Measurements from ENCODE around the gene SPTLC1. TPM values are rescaled to one million over a fixed set of nuclear protein-coding genes. Genes with fewer than 3 reads are reported as not detected.

Gene SPTLC1
- total RNA-seq, 4 donors from 2014 or later, result 124 to 132 (median 127) TPM

DNA sequence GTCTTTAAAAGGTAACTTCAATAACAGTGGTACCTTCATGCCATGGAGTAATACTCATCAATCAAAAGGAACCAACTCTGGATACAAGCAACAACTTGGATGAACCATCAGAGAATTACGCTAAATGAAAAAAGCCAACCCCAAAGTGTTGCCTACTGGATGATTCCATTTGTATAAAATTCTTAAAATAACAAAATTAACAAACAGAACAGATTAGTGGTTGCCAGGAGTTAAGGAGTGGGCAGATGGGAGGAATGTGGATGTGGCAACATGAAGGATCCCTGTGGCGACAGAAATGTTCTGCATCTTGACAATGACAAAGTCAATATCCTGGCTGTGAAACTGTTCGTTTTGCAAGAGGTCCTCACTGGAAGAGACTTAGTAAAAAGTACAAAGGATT is 50.5 kb downstream of the SPTLC1 start:
- no peak for TF ChIP-seq POLR2A (IDR thresholded peaks at IDR 0.05)
- TF ChIP-seq, protein P1, sequence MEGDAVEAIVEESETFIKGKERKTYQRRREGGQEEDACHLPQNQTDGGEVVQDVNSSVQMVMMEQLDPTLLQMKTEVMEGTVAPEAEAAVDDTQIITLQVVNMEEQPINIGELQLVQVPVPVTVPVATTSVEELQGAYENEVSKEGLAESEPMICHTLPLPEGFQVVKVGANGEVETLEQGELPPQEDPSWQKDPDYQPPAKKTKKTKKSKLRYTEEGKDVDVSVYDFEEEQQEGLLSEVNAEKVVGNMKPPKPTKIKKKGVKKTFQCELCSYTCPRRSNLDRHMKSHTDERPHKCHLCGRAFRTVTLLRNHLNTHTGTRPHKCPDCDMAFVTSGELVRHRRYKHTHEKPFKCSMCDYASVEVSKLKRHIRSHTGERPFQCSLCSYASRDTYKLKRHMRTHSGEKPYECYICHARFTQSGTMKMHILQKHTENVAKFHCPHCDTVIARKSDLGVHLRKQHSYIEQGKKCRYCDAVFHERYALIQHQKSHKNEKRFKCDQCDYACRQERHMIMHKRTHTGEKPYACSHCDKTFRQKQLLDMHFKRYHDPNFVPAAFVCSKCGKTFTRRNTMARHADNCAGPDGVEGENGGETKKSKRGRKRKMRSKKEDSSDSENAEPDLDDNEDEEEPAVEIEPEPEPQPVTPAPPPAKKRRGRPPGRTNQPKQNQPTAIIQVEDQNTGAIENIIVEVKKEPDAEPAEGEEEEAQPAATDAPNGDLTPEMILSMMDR (IDR thresholded peaks at IDR 0.05), result no peak
- no peaks in the 10 kb centered on the region for H3K27me3 ChIP-seq
- H3K4me3 ChIP-seq (replicated peaks in 1 of 3), result no peak overlapping the region
- 95 to 96% methylated on average over 3 of the region's 3 CpGs for WGBS, 2 donors
- H3K4me1 ChIP-seq, result no peaks in the 10 kb centered on the region
- peaks cover 12 to 27% of the 10 kb centered on the region in 2 donors for H3K36me3 ChIP-seq
- no peaks in the 10 kb centered on the region for H3K9me3 ChIP-seq
- no peak overlapping the region for H3K27ac ChIP-seq
- no peak for DNase-seq
- intact Hi-C loops (cut with DNase I), result no loop called here

DNA sequence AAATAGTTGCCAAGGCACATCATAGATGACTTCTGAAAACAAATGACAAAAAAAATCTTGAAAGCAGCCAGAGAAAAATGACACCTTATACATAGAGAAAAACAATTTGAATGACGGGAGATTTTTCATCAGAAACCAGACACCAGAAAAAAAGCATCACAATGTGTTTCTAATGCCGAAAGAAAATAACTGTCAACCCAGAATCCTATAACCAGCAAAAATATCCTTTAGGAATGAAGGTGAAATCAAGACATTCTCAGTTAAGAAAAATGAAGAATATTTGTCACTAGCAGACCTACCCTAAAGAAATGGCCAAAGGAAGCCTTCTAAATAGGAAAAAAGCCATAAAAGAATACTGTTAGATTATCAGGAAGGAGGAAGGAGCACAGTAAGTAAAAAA is 54.0 kb downstream of the SPTLC1 start:
- no peak for DNase-seq
- no peak overlapping the region for H3K27ac ChIP-seq
- no peaks in the 10 kb centered on the region for H3K9me3 ChIP-seq
- TF ChIP-seq, protein P1 (IDR thresholded peaks at IDR 0.05), result no peak
- no peak for TF ChIP-seq POLR2A (IDR thresholded peaks at IDR 0.05)
- H3K4me1 ChIP-seq, result no peaks in the 10 kb centered on the region
- intact Hi-C loops (cut with DNase I), result no loop called here
- WGBS, 2 donors, result 94 to 99% methylated on average over 2 of the region's 2 CpGs
- no peak overlapping the region for H3K4me3 ChIP-seq (replicated peaks in 1 of 3)
- H3K36me3 ChIP-seq, result peaks cover 6 to 18% of the 10 kb centered on the region in 2 donors
- no peaks in the 10 kb centered on the region for H3K27me3 ChIP-seq

DNA sequence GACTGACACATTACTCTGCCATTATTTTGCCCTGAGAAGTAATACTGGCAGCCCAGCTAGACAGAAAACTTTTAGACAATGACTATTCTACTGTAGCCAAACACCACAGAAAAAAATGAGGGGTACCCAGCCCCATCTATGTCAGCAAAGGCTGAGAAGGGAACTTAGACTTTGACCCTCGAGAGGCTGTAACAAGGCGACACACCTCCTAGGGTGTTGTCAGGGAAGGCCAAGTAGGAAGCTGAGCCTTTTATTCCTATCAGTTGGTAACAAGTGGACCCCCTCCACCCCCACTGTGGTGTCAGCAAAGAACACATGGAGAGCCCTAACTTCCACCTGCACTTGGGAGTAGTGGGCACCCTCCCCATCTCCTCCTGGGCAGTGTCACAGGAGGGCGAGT is 55.6 kb downstream of the SPTLC1 start:
- intact Hi-C loops (cut with DNase I), result no loop called here
- H3K36me3 ChIP-seq, result peaks cover 5 to 15% of the 10 kb centered on the region in 2 donors
- WGBS, 2 donors, result 96 to 97% methylated on average over 3 of the region's 3 CpGs

DNA sequence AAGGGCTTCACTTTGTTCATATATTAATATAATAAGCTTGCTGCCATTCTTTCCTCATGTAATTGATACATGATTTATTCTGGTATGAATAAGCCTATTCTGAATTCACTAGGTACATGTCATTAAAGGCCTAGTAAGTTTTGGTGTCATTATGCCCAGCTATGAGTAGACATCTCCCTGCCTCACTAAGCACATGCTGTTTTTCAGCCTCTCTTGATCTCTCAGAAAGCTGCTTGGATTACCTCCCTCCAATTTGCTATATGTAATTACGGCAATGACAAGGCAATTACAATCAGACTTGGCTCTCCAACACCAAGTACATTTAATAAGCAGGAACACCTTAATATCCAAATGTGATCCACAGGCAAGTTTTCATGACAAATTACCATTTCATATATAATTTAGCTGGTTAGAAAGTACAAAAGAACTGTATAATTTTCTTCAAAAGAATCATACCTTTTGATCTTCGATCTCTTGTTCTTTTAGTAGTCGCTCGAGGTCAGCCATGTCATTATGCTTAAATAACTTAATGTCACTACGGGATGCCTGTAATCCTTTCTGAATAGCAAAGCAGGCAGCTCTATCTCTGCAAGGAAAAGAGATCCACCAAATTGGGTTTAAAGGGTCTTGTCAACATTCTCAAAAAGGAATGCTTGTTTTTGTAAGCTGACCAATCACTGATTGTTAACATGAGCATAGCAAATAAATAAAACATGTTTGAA is 56.3 kb downstream of the SPTLC1 start:
- intact Hi-C loops (cut with DNase I), result no loop called here
- Histone ChIP-seq H3K9me3 (no peaks in the 10 kb centered on the region), H3K4me3 (replicated peaks in 1 of 3) (no peak overlapping the region), H3K4me1 (no peaks in the 10 kb centered on the region), H3K27me3 (no peaks in the 10 kb centered on the region), H3K27ac (no peak overlapping the region), H3K36me3 (peaks cover 5 to 18% of the 10 kb centered on the region in 2 donors)
- no peak for TF ChIP-seq POLR2A (IDR thresholded peaks at IDR 0.05)
- TF ChIP-seq, protein P1 (IDR thresholded peaks at IDR 0.05), result no peak
- no peak for DNase-seq
- WGBS, 2 donors, result 90 to 91% methylated on average over 5 of the region's 5 CpGs

More for the DNA sequence above, 55.6 kb downstream of the SPTLC1 start:
- no peaks in the 10 kb centered on the region for H3K27me3 ChIP-seq
- TF ChIP-seq, protein P1 (IDR thresholded peaks at IDR 0.05), result no peak
- no peak for TF ChIP-seq POLR2A (IDR thresholded peaks at IDR 0.05)
- H3K27ac ChIP-seq, result no peak overlapping the region
- H3K4me3 ChIP-seq (replicated peaks in 1 of 3), result no peak overlapping the region
- no peaks in the 10 kb centered on the region for H3K4me1 ChIP-seq
- H3K9me3 ChIP-seq, result no peaks in the 10 kb centered on the region
- DNase-seq, result no peak

DNA sequence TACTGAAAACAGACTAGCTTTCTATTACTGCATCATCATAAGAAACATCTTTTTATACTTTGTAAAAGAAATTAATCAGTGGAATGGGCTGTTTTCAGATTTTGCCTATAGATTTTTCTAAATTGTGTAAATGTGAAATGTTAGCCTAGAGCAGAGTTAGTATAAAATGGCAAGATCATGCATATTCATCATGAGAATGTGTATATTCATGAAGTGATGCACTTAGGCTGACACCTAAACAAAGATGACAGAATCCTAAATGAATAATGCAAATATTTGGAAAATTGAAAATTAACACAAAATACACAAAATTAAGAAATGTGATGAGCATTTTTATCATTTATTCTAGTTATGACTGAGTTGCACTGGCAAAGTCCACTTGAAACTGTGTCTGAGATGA is 57.2 kb downstream of the SPTLC1 start:
- intact Hi-C loops (cut with DNase I), result no loop called here
- peaks cover 5 to 18% of the 10 kb centered on the region in 2 donors for H3K36me3 ChIP-seq
- no peak overlapping the region for H3K27ac ChIP-seq
- DNase-seq, result no peak
- no peaks in the 10 kb centered on the region for H3K9me3 ChIP-seq
- TF ChIP-seq, protein P1 (IDR thresholded peaks at IDR 0.05), result no peak
- TF ChIP-seq POLR2A (IDR thresholded peaks at IDR 0.05), result no peak
- no peaks in the 10 kb centered on the region for H3K4me1 ChIP-seq
- no peaks in the 10 kb centered on the region for H3K27me3 ChIP-seq
- H3K4me3 ChIP-seq (replicated peaks in 1 of 3), result no peak overlapping the region
